HG03432 (cell line): ENCODE data around the gene CTNNA2.

Experiments used
- ATAC-seq: cut with Tn5 transposase; IDR thresholded peaks from one replicate; pipeline ENCODE4 v1.9.1; 2021; ENCODE audit warnings: mild to moderate bottlenecking, moderate library complexity; ENCODE audit not compliant: unreplicated experiment

CTNNA2 gene

GRCh38 chr2:79700651-79701050 lies 187.8 kb downstream of the CTNNA2 start:
- no peak for ATAC-seq

- no peak for ATAC-seq
These were observed 190.1 kb downstream of the CTNNA2 start for GRCh38 chr2:79702905-79703304.

- no peak for ATAC-seq
These were observed 198.2 kb downstream of the CTNNA2 start for GRCh38 chr2:79711098-79711497.

- no peak for ATAC-seq
These were observed 200.4 kb downstream of the CTNNA2 start for GRCh38 chr2:79713131-79713785.

GRCh38 chr2:79714283-79714682 lies 201.4 kb downstream of the CTNNA2 start:
- ATAC-seq = no peak

- ATAC-seq = no peak
These were observed 202.5 kb downstream of the CTNNA2 start for GRCh38 chr2:79715338-79715737.

GRCh38 chr2:79716266-79716665 lies 203.4 kb downstream of the CTNNA2 start:
- no peak for ATAC-seq

- no peak for ATAC-seq
These were observed 204.6 kb downstream of the CTNNA2 start for GRCh38 chr2:79717364-79718007.

GRCh38 chr2:79721061-79721460 lies 208.2 kb downstream of the CTNNA2 start:
- no peak for ATAC-seq

- ATAC-seq = no peak
These were observed 209.1 kb downstream of the CTNNA2 start for GRCh38 chr2:79721966-79722365.

- ATAC-seq = no peak
These were observed 211.0 kb downstream of the CTNNA2 start for GRCh38 chr2:79723830-79724229.

- no peak for ATAC-seq
These were observed 216.7 kb downstream of the CTNNA2 start for GRCh38 chr2:79729532-79729931.

GRCh38 chr2:79734518-79734917 lies 221.7 kb downstream of the CTNNA2 start:
- ATAC-seq = no peak

GRCh38 chr2:79740879-79741443 lies 228.1 kb downstream of the CTNNA2 start:
- no peak for ATAC-seq

GRCh38 chr2:79750321-79750720 lies 237.5 kb downstream of the CTNNA2 start:
- ATAC-seq = no peak

- ATAC-seq = no peak
These were observed 244.7 kb downstream of the CTNNA2 start for GRCh38 chr2:79757526-79757925.

GRCh38 chr2:79758042-79758441 lies 245.2 kb downstream of the CTNNA2 start:
- no peak for ATAC-seq

GRCh38 chr2:79758749-79759282 lies 246.0 kb downstream of the CTNNA2 start:
- ATAC-seq = no peak

- no peak for ATAC-seq
These were observed 258.1 kb downstream of the CTNNA2 start for GRCh38 chr2:79770926-79771325.

GRCh38 chr2:79771493-79771892 lies 258.6 kb downstream of the CTNNA2 start:
- no peak for ATAC-seq

GRCh38 chr2:79774016-79774415 lies 261.2 kb downstream of the CTNNA2 start:
- ATAC-seq = no peak

GRCh38 chr2:79776461-79776860 lies 263.6 kb downstream of the CTNNA2 start:
- no peak for ATAC-seq
